ENCODE results near the gene SOAT2.

The SOAT2 gene

DNA sequence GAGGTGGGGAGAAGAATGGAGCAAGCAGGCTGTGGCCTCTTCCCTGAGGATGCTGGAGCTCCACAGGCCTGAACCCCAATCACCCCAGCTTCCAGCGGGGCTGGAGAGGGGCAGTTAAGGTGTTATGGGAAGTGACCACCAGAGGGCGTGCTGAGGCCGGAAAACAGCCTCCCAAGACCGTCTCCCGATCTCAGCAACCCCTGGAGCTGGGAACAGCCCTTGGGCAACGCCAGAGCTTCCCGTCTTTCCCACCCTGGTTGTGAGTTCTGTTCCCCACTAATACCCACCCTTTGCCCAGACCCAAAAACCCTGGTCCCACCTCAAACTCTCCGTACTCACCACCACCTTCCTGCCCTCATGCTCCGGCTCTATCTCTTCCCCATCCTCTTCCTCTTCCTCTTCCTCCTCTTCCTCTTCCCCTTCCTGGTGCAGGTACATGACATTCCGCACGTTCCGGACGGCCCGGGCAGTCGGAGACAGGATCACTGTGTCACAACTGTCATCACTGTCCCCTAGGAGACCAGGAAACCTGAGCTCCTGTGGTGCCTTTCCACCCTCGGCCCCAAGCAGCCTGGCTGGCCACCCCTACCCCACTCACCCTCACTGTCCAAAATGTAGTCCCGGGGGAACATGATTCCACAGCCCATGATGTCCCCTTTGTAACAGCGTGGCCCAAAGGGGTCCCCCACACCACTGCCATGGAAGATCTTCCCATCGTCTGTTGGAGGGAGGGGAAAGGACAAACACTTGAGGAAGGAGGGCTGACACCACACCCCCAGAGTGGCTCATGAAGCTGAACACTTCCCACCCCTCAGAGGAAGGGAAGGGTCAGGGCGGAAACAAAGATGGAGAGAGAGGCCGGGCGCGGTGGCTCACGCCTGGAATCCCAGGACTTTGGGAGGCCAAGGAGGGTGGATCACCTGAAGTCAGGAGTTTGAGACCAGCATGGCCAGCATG, 37.0 kb upstream of the SOAT2 start:
- DNase-seq = peak; percentile 81

DNA sequence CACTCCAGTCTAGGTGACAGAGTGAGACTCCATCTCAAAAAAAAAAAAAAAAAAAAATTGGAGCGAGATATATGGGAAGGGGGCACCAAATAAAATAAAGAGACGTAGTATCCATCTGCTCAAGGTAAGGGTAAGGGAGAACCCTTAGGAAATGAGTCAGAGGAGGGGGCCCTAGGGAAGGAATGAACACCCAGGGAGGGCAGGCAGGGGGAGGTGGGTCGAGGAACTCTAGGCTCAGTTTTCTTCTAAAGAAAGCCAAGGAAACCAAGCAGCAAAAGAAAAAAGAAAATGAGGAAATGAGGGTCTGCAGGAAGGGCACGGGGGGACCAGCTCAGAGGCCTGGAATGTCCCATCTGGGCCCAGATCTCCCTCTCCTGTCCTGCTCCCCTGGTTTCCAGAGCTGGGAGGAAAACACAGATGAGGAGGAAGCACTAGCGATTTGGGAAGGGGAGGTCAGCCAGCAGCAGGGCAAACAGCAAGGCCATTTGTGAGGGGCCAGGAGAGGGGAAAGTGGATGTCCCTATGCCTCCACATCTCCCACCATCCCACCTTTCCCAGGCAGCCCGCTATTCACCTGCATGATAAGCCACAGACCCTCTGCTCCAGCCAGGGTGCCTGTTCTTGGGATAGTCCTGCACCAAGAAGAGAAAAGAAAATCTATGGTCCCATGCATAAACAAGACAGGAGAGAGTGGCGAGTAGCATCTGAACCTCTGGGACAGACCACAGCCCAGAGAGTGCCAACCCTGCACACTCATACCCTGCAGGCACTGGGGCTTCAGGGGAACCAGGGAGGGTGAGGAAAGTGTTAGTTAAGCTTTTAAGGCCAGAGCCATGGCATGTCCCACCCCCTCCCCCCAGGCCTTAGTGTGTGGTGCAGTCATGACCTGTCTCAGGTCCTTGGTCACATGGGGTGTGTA, 36.0 kb upstream of the SOAT2 start:
- no peak for DNase-seq

DNA sequence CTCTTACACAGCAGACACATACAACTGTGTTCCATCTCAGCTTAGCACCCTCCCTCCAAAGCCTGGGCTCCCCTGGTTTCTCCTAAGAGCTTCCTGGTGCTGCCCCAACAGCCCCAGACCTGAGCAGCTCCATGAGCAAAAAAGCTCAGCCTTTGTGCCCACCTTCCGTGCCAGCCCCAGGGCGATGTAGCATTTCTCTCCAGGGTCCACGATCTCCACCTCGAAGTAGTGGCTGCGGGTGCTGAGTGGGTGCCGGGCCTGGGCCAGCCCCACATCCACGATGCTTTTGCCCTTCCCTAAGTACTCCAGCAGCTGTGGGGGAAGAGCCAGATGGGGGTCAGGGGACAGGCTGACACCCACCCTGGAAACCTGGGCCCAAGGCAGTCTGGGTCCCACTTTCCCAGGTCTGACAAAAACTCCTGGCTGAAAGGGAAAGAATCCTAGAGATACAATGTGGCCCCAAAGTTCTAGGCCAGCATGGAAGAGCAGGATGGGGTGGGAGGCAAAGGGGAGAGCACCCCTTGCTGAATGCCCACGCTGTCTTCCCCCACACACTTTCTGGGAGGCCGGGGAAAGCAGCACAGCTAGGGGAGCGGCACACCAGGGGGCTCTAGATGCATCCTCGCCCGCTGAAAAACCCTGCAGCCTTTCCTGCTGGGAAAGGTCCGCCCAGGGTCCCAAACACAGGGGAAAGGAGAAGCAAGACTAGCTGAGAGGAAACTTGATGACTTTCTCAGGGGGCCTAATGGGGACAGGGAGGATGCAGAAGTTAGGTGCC, 35.1 kb upstream of the SOAT2 start:
- no peak for DNase-seq

DNA sequence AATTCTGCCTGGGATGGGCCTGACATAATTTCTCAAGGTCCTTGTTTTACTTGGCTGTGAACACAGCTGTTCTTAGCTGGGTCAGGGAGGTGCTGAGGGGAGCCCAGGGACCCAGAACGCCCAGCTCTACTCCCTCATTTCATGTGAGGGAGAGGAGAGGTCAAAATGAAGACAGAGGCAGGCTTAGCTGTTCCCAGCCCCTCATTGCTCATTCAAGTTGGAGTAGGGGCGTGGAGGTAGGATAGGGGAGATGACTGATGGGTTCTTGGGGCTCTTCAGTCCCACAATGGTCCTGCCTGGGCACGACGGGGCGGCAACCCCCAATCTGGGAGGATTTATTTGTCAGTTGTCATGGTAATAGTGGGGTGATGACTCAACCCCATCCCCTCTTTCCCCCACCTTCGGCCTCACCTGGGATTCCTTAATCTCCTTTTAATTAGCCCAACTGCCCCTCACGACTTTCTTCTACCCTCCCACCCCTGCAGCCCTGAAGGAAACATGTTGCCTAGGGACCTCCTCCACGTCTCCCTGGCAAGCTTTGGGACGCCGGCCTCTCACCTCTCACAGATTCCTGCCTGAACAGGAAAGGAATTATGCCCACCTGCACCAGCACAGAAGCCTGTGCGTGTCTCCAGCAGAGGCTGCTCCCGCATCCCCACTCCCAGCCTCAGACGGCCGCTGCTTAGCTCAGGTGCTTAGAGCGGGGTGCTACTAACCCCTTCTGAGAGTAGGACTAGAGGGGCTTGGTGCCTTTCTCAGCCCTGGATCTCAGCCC, 34.3 kb upstream of the SOAT2 start:
- no peak for DNase-seq

DNA sequence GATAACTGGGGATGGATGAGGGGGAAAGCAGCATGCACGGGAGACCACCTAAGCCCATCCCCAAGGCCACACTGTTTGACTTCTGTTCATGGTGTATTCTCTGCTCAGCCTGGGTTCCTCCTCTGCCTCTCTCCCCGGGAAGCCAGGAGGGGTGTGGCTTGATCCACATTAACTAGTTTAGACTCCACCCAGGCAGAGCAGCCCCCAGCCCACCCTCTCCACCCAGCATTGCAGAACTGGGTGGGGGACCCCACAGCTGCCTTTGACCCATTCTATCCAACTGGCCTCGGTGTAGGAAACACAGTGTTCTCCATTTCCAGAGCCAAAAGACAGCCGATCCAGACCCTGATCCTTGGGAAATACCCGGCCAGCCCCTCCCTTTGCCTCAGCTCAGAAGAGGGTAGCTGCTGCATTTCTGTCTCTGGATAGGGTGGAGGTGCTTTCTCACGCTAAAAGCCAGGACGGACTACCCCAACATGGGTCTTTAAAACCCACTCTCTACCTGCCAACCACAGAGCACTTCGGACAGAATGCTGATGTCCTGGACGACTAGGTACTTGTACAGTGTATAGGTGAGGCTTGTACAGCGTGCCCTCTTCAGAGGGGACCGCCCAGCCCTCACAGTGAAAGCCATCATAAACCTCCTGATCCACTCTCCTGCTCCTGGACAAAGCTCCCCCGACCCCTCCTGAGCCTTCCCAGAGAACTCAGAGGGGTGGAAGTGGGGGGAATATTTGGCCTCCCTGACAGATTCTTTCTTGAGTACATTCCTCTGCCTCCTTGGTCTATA, 33.5 kb upstream of the SOAT2 start:
- no peak for DNase-seq

DNA sequence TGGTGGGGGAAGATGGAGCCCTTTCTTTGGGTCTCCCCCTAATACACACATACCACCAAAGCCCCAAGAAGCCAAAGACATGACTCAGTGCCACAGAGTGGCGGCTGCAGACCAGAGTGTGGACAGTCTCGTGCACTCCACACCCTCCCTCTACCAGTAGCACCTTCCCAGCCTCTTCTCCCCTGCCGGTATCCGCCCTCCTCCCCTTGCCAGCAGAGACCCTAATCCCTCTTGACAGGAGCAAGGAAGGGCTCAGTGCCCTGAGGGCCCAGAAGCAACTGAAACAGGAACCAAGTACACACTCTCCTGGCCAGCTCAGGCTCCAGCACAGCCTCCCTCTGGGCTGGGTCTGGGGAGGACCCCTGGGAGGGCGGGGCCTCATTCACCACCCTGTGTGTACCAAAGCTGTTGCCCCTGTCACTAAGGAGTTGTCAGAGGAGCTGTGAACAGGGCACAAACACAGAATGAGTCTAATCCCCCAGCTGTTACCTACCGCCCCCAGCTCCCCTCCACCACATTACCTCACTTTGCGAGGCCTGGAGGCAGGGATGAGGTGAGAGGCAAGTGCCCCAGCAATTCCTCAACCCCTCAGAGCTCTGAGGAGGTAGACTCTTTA, 32.3 kb upstream of the SOAT2 start:
- no peak for DNase-seq

DNA sequence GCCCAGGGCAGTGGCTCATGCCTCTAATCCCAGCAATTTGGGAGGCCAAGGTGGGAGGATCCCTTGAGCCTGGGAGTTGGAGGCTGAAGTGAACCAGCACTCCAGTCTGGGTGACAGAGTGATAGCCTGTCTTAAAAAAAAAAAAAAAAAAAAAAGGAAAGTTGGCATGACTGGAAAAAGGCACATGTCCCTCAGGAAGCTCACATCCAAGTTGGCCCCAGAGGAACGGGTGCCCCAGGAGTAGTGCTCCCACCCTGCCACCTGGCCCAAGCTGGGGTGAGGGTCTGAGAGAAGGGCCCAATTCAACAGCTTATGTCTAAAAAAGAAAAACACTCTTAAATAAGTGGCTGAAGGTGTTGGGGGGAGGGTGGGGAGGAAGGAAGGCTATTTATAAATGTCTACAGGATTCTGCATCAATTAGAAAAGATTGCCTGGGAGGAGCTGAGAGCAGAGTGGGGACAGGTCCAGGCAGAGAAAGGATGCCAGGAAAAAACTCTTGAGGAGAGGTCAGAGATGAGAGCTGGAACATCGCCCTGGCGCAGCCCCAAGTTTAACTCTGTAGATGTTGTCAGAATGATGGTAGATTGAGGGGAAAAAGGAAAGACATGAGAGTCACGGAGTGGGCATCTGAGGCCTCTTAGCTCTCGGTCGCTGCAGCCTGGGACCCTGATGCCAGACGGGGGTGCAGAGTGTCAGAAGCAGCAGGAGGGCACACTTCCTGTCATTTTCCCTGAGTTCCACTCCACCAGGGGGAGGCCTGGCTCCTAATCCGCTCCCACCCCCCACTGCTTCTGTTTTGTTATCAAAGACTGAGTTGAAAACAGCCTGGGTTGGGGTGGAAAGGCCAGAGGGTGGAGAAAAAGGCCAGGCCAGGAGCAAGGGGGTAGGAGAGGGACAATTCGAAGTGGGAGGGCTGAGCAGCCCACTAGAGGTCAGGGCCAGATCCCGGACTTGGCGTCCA, 31.4 kb upstream of the SOAT2 start:
- no peak for DNase-seq

DNA sequence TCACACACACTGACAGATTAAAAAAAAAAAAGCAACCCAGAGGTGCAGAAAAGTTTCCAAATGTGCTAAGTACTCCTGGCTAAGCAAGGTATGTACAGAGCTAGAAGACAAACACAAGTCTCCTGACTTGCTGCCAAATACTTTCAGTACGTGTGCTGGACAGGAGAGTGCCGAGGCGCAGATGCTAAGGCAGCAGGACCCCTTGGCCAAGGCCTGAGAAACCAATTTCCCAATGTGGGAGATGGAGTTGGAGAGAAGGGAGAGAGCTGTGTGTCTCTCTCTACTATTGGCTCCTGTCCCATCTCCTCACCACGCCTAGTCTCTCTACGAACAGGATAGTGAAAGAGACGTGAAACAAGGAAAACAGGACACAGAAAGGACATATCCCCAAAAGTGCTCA, 29.4 kb upstream of the SOAT2 start:
- no peak for DNase-seq

DNA sequence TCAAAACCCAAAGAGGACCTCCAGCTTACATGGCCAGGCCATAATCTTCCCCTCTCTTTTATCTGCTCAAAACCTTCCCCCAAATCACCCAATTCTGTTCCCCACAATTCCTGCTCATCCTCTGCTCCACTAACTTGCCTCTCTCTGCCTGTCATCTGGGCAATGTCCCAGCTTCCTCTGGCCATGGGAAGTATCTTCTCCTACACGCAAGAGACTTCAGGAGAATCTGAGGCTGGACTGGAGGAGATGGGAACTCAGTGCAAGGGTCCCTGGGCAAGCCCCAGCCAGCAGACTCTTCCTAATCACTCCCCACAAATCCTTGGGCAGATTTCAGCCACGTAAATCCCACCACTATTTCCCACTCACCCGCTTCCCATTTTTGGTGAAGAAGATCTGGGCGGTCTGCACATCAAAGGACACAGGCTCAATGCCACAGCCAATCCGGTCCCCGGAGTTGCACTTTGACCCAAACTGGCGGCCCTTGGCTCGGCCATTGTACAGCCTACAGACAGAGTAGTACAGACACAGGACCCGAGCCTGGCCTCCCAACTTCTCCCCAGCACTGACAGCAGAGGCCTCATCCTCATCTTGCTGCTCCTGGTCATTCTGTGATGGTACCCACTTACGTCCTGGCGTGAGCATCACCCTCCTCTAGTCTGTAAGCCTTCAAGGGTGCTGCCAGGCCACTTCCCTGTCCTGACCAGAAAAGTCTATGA, 28.8 kb upstream of the SOAT2 start:
- DNase-seq = no peak

DNA sequence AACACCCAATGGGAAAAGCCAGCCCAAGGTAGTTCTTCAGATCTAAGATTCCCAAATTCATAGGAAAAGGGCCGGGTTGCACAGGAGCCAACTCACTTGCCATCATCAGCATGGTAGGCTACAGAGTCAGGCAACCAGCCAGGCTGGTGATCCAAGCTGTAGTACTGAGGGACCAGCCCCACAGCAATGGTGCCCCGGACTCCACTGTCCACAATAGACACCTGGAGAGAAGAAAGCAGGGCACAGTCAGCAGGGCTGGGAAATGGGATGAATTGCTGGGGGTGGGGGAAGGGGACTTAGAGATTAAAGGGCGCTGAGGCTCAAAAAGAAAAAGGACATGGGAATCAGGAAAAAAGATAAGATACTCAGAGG, 28.3 kb upstream of the SOAT2 start:
- no peak for DNase-seq

DNA sequence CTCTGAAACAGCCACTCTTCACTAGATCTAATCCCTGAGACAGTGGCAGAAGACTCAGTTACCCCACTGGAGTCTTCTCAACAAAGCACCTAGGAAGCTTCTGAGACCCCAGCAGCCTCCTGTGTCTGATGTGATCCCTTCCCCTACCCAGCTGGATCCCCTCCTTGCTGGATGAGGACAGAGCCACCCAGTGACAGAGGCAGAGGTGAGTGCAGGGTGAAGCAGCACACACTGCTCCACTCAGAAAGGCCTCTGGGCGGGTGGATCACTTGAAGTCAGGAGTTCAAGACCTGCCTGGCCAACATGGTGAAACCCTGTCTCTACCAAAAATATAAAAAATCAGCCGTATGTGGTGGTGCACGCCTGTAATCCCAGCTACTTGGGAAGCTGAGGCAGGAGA, 26.8 kb upstream of the SOAT2 start:
- no peak for DNase-seq

DNA sequence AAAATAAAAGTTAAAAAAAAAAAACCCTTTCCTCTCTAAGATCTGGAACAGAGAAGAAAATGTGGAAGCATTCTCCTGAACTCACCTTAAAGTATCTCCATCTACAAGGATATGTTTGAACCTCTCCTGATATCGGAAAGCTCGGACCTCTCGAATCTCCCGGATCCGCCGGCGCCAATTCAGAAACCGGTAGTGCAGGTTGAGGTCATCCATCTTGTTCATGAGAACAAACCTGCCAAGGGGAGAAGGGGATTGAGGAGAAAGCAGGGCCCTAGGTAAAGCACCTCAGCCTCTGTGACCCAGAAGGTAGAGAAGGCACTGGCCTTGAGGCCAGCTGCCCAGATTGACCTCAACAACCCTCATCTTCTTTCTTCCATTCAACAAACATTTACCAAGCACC, 26.3 kb upstream of the SOAT2 start:
- no peak for DNase-seq

DNA sequence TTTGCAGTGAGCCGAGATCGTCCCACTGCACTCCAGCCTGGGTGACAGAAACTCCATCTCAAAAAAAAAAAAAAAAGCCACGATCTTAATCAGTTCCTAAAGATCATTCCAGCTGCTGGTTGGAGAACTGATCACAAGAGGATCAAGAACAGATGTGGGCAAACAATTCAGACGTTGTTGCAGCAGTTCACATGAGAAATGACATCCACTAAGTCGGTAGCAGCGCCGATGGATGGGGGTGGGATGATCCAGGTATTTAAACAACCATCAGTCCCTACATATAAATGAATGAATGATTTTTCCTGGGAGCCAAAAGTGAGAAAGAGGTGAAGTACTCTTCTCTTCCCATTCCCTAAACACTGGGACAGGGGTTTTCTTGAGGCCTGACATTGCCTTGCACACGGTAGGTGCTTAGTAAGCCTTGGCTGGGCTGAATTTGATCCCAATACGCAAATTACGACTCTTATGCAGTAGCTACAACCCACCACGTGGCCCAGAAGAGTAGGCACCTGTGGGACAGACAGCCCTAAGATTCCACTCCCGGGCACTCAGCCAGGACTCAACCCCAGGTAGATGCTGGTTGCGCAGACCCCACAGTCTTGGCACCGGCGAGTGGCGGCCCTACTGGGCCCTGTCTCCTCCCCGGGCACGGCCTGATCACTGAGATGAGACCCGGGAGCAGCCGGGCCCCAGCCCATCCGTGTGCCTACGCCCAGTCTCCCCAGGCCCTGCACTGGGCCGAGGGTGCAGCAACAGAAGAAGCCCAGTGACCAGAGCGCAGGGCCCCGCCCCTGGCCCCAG, 24.7 kb upstream of the SOAT2 start:
- DNase-seq = peak; percentile 67

DNA sequence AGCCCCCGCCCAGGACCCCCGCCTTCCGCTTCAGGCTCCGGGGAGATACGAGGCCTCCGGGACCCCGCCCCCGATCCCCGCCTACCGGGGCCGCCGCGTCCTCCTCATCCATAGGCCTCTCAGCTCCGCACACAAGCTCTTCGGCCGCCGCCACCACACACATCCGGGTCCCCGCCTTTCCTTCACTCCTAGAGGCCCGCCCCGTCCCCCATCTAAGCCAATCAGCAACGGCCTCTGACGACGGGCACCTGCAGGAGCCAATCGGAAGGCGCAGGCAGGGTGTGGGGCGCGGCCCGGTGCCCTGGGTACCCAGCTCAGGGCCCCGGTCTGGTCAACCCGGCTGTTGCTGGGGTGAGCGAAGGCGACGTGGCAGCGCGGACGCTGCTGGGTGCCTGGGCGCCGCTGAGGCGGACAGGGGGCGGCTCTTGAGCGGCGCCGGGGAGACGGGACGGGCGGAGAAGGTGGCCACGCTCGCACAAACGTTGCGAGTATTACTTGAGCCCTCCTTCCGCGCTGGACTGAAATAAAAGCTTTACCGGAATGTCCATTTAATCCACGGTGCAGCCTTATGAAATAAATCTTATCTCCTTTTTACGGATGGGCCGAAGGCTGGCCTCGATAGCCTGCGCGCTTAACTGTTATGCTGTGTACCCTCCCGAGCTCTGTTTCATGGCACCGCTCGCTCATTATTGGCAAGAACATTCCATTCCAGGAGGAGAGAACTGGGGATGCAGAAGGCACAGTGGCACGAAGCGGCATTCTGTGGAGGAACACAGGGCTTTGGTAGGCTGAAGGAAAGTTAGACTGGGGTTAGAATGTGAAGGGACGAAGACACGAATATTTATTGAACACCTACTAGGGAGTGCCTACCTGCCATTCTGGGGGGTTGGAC, 23.8 kb upstream of the SOAT2 start, which contains the start of gene SPRYD3:
TSS of gene SPRYD3 (minus strand) at position 165 of the 892 bp plus-strand sequence. CDS start at position 108, 57 bp downstream.
- DNase-seq = peak; percentile 97

DNA sequence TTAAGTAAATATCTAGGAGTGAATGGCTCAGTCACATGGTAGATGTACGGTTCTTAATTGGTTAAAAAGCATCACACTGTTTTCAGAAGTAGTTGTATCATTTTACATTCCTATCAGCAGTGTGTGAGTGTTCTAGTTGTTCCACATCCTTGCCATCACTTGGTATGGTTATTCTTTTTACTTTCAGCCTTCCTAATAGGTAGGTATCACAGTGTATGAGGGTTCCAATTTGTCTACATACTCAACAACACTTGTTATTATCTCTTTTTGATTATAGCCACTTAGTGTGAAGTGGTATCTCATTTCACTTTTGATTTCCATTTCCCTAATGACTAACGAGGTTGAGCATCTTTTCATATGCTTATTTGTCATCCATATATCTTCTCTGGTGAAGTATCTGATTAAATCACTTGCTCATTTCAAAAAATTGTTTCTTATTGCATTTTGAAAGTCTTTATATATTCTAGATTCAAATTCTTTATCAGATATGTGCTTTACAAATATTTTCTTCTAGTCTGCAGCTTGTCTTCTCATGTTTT, 20.6 kb upstream of the SOAT2 start:
- no peak for DNase-seq

DNA sequence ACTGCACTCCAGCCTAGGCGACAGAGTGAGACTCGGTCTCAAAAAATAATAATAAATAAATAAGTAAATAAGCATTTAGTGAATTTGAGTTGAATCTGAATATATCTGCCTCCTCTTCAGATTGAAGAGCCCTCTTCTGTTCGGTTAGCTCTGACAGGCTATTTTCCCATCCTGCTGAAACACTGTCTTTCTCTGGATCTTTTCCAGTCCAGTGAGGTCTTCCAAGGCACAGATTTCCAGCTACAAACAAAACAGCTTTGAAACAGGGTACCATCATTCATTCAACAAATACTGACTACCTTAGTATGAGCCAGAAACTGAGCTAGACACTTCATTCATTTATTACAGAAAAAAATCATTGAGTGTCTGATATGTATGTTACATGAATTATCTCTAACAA, 16.9 kb upstream of the SOAT2 start:
- DNase-seq = no peak

DNA sequence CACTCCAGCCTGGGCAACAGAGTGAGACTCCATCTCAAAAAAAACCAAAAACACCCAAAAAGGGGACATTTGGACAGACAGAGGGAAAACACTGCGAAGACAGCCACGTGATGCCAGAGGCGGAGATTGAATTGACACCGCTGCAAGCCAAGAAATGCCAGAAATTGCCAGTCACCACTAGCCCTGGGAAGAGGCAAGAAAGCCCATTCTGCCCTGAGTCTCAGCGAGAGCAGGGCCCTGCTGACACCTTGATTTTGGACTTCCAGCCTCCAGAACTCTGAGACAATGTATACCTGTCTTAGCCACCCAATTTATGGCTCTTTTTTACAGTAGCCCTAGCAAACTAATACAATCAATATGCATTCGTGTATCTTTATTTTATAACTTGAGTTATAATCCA, 13.2 kb upstream of the SOAT2 start:
- no peak for DNase-seq
